Adrenal gland (tissue), 12 donors: ENCODE data around the gene SWT1. TPM values are rescaled to one million over a fixed set of nuclear protein-coding genes. Genes with fewer than 3 reads are reported as not detected.
"Not testable (repeated sequence)": the region's sequence is repeated elsewhere in the genome, so short reads cannot be mapped to it uniquely, and the experiment has no call there.

ENCODE experiments used
- DNase-seq, 7 donors: peaks; one replicate each; pipeline ENCODE4 v3.0.0-alpha.2; 2019 to 2020
- H3K27ac ChIP-seq, 5 donors: fragments of 200-600 bp; sonication (generic) in 4 of 5; 1 replicate in 3 of 5; 2 replicates in 2 of 5; pipeline versions ENCODE4 v1.5.1 to v1.8.0; 2016 to 2020; ENCODE audit warnings: mild to moderate bottlenecking in 1 of 5
- H3K27me3 ChIP-seq: fragments of 200-600 bp; 2 replicates; pipeline ENCODE4 v1.8.0; 2021
- H3K36me3 ChIP-seq, 2 donors: fragments of 200-600 bp; replicated peaks in 1 of 2; 1 replicate in 1 of 2; 2 replicates in 1 of 2; pipeline versions ENCODE4 v1.5.1 to v1.8.0; 2018 to 2022
- H3K4me1 ChIP-seq, 2 donors: fragments of 200-600 bp; replicated peaks in 1 of 2; 1 replicate in 1 of 2; 2 replicates in 1 of 2; pipeline versions ENCODE4 v1.5.1 to v1.8.0; 2018 to 2021
- H3K4me3 ChIP-seq, 4 donors: fragments of 200-600 bp; sonication (generic) in 3 of 4; one replicate each; pipeline ENCODE4 v1.5.1; 2016 to 2018
- H3K9me3 ChIP-seq, 3 donors: fragments of 200-600 bp; sonication (generic) in 1 of 3; replicated peaks in 1 of 3; 1 replicate in 2 of 3; 2 replicates in 1 of 3; pipeline versions ENCODE4 v1.5.1 to v1.8.0; 2016 to 2021
- CTCF ChIP-seq, 6 experiments: fragments of 450-650 bp in 4 of 6; fragments of 200-600 bp in 2 of 6; sonication (generic) in 1 of 6; IDR thresholded peaks; 1 replicate in 5 of 6; 2 replicates in 1 of 6; pipeline versions ENCODE4 v1.5.1 to v1.8.0; 2016 to 2021; ENCODE audit warnings: antibody characterized with exemption in 6 of 6, mild to moderate bottlenecking in 2 of 6, moderate library complexity in 1 of 6
- POLR2A ChIP-seq, 2 donors: fragments of 450-650 bp; IDR thresholded peaks; one replicate each; pipeline ENCODE4 v1.6.1; 2017; ENCODE audit warnings: antibody characterized with exemption in 2 of 2, mild to moderate bottlenecking in 2 of 2, moderate library complexity in 1 of 2
- WGBS, 4 donors: extraction: QIAGEN DNeasy Blood & Tissue Kit in 2 of 4; methylation state at CpG; one replicate each; pipeline versions ENCODE4 v1.1.5 to v1.1.7; 2013 to 2017; 5-methylcytosine and 5-hydroxymethylcytosine counted together
- intact Hi-C, 2 donors: fragments of 100-400 bp; cut with DNase I; formaldehyde crosslinking; loops; one replicate each; pipeline versions ENCODE4 v1.14.1 to v1.15.0; 2022 to 2023
- polyA plus RNA-seq, 3 donors: library from polyadenylated mRNA; stranded (reverse); fragments of 200-250 nt in 2 of 3; fragments of 350-450 nt in 1 of 3; fragmentation: Illumina TruSeq in 1 of 3; extraction: RNeasy Lipid Tissue Mini Kit (QIAGEN cat#74804) in 1 of 3; gene quantifications; one replicate each; pipeline ENCODE4 v1.2.3, GENCODE V29; 2013 to 2014
- total RNA-seq, 9 donors: library from RNA; depleted of rRNA in 4 of 9; stranded (reverse); fragments of >200 nt in 4 of 9; fragments of 120-200 nt in 1 of 9; fragmentation: NEBNext Ultra II Directional in 1 of 9; extraction: Animal tissue kit (Norgen Biotek cat#: 25700) in 1 of 9; gene quantifications; one replicate each; pipeline versions ENCODE4 v1.1.0 to v1.2.4, GENCODE V29; 2013 to 2023
- donor health status: healthy with polysubstance abuse.
- donor health status: Bipolar disorder and iron deficiency.
- donor health status: DM: yes; HTN: yes; CAD: no.
- donor health status: DM: no; HTN: no; CAD: no.
- donor health status: DM: no; HTN: no; CAD: no.
- donor health status: DM: yes; HTN: yes; CAD: no.

SWT1 gene
- total and polyA plus RNA-seq, 12 donors, result 1.9 to 11.0 (median 5.6) TPM

GRCh38 chr1:185229981-185230380 lies 73.0 kb downstream of the SWT1 start:
- H3K27ac ChIP-seq, result no peak overlapping the region
- no peak overlapping the region for H3K4me3 ChIP-seq
- H3K36me3 ChIP-seq, result no peaks in the 10 kb centered on the region
- 88 to 97% (median 94%) methylated on average over 2 of the region's 2 CpGs for WGBS, 4 donors
- no peaks in the 10 kb centered on the region for H3K27me3 ChIP-seq
- no peaks in the 10 kb centered on the region for H3K4me1 ChIP-seq
- no peaks in the 10 kb centered on the region for H3K9me3 ChIP-seq
- TF ChIP-seq CTCF (IDR thresholded peaks at IDR 0.05), result no peak
- TF ChIP-seq POLR2A (IDR thresholded peaks at IDR 0.05), result no peak
- intact Hi-C loops, result no loop called here
- no peak for DNase-seq

- Histone ChIP-seq H3K27me3 (no peaks in the 10 kb centered on the region), H3K4me3 (no peak overlapping the region), H3K36me3 (no peaks in the 10 kb centered on the region), H3K4me1 (no peaks in the 10 kb centered on the region), H3K27ac (no peak overlapping the region), H3K9me3 (no peaks in the 10 kb centered on the region)
- intact Hi-C loops, result no loop called here
- TF ChIP-seq POLR2A (IDR thresholded peaks at IDR 0.05) (no peak), CTCF (IDR thresholded peaks at IDR 0.05) (no peak)
- no peak for DNase-seq
Measured at GRCh38 chr1:185232874-185233273, 75.9 kb downstream of the SWT1 start.

- WGBS, 4 donors, result 90 to 97% (median 92%) methylated on average over 1 of the region's 1 CpG
- DNase-seq, result not testable (repeated sequence)
Measured at GRCh38 chr1:185234183-185234582, 77.2 kb downstream of the SWT1 start.

GRCh38 chr1:185237176-185237575 lies 80.2 kb downstream of the SWT1 start:
- H3K27me3 ChIP-seq, H3K9me3 ChIP-seq, H3K4me1 ChIP-seq, intact Hi-C loops, H3K4me3 ChIP-seq, H3K27ac ChIP-seq, H3K36me3 ChIP-seq, DNase-seq: not testable (repeated sequence)
- WGBS, 4 donors, result 94 to 100% (median 96%) methylated on average over 2 of the region's 2 CpGs

More at GRCh38 chr1:185234183-185234582, 77.2 kb downstream of the SWT1 start:
- intact Hi-C loops, H3K4me1 ChIP-seq, H3K27me3 ChIP-seq, H3K9me3 ChIP-seq, H3K27ac ChIP-seq, H3K4me3 ChIP-seq, H3K36me3 ChIP-seq: not testable (repeated sequence)

- TF ChIP-seq POLR2A (IDR thresholded peaks at IDR 0.05), result no peak
- TF ChIP-seq CTCF (IDR thresholded peaks at IDR 0.05), result no peak
- Histone ChIP-seq H3K36me3 (no peaks in the 10 kb centered on the region), H3K27ac (no peak overlapping the region), H3K27me3 (no peaks in the 10 kb centered on the region), H3K9me3 (no peaks in the 10 kb centered on the region), H3K4me3 (no peak overlapping the region), H3K4me1 (no peaks in the 10 kb centered on the region)
- DNase-seq, result no peak
- intact Hi-C loops, result no loop called here
- 98 to 100% (median 100%) methylated on average over 1 of the region's 1 CpG for WGBS, 4 donors
Measured at GRCh38 chr1:185237661-185238060, 80.7 kb downstream of the SWT1 start.
